Subcutaneous adipose tissue (tissue), 4 donors: Measurements from ENCODE around the gene CFAP74. TPM values are rescaled to one million over a fixed set of nuclear protein-coding genes. Genes with fewer than 3 reads are reported as not detected.

Experiments used
- CTCF ChIP-seq: fragments of 450-650 bp; IDR thresholded peaks from one replicate; pipeline ENCODE4 v1.5.1; 2016; ENCODE audit warnings: low read depth, mild to moderate bottlenecking, control low read depth, antibody characterized with exemption, moderate library complexity
- total RNA-seq, 4 donors: library from RNA; depleted of rRNA; stranded (reverse); fragments of >200 nt; gene quantifications; one replicate each; pipeline ENCODE4 v1.1.0, GENCODE V29; 2016

Gene CFAP74
- total RNA-seq, 4 donors from 2014 or later: 0.16 TPM; not detected in 3

- TF ChIP-seq CTCF: no peak
Observed at GRCh38 chr1:1988061-1988945, 15.3 kb downstream of the CFAP74 start.

GRCh38 chr1:1987142-1987510 is 16.5 kb downstream of the CFAP74 start:
- no peak for TF ChIP-seq CTCF

- no peak for TF ChIP-seq CTCF
Observed at GRCh38 chr1:1986451-1987141, 17.0 kb downstream of the CFAP74 start.

GRCh38 chr1:1985375-1986050 is 18.1 kb downstream of the CFAP74 start:
- no peak for TF ChIP-seq CTCF

GRCh38 chr1:1984560-1985070 is 19.0 kb downstream of the CFAP74 start:
- no peak for TF ChIP-seq CTCF

GRCh38 chr1:1982379-1983232 is 21.0 kb downstream of the CFAP74 start:
- no peak for TF ChIP-seq CTCF
